GM12892 (cell line): Measurements from ENCODE around the gene CEP131.

Experiments used
- POLR2A ChIP-seq: IDR thresholded peaks from 2 replicates; pipeline ENCODE4 v1.6.1; 2011; ENCODE audit warnings: low read depth, low read length, control low read depth
- TAF1 ChIP-seq: IDR thresholded peaks from 2 replicates; pipeline ENCODE4 v1.6.1; 2011; ENCODE audit warnings: low read depth, mild to moderate bottlenecking, control low read depth, low read length, borderline replicate concordance

DNA sequence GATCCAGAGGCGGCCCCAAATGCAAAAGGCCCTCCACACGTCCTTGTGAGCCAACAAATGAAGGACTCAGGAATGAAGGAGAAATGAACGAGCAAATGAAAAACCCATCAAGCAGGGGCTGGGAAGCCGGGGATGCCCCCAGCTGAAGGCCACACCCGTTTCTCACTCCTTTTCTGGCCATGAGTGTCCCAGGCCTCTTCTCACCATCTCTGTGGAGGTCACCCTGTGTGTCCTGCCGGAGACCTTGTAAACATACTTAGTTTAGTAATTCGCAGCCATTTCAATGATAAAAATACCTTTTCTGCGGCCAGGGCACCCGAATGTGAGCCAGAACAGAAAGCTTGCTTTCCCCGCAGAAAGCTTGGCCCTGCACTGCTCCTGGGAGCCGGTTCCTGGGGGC, 35.6 kb downstream of the CEP131 start:
- no peak for TF ChIP-seq POLR2A
- no peak for TF ChIP-seq TAF1
